NOMO-1 treated with DMSO at 0.1 percent for 48 hours (cell line): ENCODE measurements around the gene SMIM1.

ENCODE experiments used
- DNase-seq: peaks from one replicate; lab custom pipeline; 2025; ENCODE audit not compliant: unreplicated experiment; lab: John Stamatoyannopoulos, UW

SMIM1 gene, protein sequence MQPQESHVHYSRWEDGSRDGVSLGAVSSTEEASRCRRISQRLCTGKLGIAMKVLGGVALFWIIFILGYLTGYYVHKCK

DNA sequence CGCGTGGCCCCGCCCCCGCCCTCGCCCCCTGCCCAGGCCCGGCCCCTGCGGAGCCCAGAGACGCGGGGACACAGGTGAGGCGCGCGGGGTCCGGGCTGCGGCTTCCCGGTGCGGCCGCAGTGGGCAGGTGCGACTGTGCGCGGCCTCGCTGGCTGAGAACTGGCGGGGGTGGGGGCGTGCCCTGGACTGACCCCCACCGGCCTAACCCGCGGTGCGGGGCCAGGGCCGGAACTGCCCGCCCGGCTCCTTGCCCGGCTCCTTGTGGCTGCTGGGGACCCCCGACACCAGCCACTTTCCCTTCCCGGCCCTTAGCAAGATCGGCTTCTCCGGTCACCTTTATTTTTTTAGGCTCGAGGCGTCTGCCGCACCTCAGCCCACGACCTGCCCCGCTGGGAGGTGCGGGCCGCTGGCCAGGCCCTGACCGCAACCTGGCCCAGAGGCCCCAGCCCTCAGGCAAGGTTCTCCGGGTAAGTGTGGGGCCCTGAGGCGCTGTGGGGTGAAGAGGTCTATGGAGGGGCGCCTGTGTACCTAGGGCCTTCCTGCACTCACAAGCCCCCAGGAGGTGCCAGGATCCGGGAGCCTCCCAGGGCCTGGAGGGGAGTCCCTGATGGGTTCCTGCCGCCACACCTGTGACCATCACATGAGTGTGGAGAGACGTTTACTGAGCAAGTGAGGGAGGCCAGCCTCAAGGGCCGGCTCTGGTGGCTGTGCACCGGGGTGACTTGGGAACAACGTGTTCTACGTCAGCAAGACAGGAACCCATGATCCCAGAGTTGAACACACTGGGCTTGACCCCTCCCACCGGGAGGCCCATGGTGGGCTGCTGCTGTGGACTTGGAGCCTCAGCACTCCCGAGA, at the start of gene SMIM1:
Gene SMIM1, plus strand, starts transcription at position 35 of the 857 bp plus-strand sequence. CDS start 2,625 bp downstream, outside the sequence.
- DNase-seq, result no peak

DNA sequence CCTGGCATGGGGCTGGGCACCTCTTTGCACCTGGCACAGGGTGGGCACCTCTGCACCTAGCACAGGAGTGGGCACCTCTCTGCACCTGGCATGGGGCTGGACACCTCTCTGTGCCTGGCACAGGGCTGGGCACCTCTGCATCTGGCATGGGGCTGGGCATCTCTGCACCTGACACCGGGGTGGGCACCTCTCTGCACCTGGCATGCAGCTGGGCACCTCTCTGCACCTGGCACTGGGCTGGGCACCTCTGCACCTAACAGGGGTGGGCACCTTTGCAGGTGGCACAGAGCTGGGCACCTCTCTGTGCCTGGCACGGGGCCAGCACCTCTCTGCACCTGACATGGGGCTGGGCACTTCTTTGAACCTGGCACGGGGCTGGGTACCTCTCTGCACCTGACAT, 49.7 kb upstream of the SMIM1 start:
- DNase-seq, result no peak

DNA sequence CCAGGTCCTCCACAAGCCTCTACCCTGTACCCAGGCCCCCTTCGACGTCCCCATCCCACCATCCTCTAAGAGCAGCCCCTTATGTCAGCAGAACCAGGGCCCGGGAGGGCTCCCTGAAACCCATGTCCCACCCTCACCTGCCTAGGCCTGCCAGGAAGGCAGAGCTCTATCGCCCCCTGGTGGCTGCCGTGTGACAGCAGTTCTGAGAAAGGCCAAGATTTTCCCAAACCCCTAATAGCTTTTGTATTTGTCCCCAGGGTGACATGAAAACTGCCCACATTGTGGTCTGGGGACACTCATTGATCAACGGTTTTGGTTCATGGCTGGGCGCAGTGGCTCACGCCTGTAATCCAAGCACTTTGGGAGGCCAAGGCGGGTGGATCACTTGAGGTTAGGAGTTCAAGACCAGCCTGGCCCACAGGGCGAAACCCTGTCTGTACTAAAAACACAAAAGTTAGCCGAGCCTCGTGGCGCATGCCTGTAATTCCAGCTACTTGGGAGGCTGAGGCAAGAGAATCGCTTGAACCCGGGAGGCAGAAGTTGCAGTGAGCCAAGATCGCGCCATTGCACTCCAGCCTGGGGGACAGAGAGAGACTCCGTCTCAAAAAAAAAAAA, 48.0 kb upstream of the SMIM1 start:
- DNase-seq, result peak; percentile 48

DNA sequence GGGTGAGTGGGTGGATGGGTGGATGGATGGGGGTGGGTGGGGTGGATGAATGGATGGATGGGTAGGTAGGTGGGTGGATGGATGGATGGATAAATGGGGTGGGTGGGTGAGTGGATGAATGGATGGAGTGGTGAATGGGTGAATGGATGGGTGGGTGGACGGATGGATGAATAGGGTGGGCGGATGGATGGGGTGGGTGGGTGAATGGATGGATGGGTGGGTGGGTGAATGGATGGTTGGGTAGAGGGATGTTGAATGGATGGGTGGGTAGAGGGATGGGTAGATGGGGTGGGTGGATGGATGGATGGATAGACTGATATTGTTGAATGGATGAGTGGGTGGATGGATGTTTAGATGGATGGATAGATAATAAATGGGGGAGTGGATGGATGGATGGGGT, 47.2 kb upstream of the SMIM1 start:
- DNase-seq, result no peak

DNA sequence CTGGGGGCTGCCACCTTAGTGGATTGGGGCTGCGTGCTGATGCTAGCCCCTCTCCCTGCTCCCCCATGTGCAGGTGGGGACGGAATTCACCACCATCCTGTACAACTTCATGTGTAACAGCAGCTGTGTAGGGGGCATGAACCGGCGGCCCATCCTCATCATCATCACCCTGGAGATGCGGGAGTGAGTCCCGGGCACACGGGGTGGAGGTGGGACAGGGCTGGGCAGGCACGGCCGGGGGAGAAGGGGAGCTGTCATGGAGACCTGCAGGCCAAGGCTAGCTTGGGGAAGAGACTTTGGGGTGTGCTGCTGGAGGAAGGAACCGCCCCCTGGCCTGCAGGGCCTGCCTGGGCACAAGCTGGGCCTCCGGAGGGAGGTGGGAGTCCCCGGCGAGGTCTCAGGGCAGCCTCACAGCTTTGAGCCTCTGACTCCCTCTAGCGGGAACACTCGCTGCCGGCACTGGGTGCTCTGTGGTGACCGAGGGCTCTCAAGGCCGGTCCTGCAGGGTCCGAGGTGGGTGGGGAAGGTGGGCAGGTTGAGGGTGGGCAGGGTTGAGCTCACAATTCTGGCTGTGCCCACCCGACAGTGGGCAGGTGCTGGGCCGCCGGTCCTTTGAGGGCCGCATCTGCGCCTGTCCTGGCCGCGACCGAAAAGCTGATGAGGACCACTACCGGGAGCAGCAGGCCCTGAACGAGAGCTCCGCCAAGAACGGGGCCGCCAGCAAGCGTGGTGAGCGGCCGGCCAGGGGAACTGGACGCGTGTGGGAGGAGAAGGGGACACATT, 45.3 kb upstream of the SMIM1 start:
- DNase-seq, result no peak

DNA sequence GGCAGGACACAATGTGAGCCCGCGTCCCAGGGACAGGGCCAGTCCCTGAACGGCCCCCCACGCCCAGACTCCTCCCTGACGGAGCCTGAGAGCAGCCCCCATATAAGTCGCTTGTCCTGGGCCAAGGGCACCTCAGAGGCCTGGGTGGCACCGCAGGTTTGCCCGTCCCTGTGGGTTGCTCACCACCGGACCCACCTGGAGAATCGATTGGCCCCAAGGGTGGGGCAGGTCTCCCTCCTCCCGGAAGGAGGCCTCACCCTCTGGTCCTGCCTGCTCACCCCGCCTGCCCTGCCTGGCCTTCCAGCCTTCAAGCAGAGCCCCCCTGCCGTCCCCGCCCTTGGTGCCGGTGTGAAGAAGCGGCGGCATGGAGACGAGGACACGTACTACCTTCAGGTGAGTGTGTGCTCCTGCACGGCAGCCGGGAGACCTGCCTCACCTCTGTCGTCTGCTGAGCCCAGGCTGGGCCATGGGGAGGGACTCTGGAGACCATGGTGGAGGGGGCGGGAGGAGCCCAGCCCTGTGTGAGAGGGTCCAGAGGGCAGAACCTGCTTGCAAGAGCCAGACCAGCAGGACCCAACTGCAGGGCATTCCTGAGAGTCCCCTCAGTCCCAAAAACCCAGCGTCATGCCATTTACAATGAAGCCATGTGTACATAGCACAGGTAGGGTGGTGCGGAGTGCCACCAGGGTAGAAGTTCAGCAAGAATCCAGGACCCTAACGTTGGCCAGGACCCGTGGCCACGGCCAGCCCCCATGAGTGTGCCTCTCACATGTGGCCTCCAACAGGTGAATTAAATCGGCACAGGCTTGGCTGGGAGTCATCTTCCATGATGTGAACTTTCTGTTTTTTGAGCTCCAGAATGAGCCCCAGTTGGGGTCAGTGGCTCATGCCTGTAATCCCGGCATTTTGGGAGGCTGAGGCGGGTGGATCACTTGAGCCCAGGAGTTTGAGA, 44.4 kb upstream of the SMIM1 start:
- no peak for DNase-seq

DNA sequence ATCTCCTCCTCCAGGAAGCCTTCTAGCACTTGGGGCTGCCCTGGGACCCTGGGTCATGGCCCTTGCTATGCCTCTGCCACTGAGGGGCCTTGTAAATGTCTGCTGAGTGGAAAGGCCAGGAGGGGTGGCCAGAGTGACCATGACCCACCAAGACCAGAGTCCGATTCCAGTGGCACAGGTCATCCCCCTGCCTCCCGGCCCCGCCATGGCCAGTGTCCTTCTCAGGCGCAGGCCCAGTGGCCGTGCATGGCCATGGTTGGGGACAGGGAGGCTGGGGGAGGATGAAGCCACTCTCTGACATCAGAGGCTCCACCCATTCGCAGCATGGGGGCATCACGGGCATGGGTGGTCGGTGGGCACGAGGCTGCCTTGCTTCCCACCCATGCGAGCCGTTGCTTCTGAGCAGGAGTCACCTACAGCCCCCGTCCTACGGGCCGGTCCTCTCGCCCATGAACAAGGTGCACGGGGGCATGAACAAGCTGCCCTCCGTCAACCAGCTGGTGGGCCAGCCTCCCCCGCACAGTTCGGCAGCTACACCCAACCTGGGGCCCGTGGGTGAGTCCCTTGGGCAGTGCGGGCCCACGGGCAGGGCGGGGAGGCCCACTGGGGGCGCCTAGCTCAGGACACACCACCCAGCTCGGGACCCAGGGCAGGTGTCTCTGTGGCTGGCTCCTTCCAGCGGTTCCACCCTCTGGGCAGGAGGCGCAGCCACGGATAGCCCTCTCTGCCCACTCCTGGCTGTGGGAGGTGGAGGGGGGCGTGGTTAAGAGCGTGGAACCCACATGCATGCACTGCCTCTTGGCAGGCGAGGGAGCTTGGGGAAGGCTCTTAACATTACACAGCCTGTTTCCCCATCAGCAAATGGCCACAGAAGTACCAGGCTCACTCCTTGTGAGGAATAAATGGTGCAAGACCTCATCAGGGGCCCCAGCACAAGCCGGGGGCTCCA, 42.7 kb upstream of the SMIM1 start:
- no peak for DNase-seq

DNA sequence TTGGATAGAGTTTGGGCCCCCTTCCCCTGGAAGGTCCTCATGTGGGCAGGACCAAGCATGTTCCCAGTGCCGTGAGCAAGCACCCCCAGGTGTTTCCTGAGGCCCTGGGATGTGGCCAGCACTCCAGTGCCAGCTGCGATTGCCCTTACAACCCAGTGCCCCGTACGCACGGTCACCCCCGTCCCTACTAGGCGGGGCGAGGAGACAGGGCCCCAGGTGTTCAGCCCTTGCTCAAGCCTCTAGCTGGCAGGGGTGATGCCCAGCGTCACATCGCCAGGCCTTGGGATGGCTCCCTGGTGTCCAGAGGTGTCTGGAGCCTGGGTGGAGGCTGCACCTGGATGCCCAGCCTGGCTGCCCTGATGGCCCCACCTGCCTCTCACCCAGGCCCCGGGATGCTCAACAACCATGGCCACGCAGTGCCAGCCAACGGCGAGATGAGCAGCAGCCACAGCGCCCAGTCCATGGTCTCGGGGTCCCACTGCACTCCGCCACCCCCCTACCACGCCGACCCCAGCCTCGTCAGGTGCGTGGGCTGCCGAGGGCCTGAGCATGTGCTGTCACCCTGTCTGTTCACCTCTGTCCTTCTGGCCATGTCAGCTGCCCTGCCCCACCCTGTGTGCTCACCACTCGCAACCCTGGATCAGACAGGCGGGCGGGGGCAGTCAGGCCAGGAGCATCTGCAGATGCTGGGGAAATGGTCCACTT, 41.9 kb upstream of the SMIM1 start:
- DNase-seq, result no peak

DNA sequence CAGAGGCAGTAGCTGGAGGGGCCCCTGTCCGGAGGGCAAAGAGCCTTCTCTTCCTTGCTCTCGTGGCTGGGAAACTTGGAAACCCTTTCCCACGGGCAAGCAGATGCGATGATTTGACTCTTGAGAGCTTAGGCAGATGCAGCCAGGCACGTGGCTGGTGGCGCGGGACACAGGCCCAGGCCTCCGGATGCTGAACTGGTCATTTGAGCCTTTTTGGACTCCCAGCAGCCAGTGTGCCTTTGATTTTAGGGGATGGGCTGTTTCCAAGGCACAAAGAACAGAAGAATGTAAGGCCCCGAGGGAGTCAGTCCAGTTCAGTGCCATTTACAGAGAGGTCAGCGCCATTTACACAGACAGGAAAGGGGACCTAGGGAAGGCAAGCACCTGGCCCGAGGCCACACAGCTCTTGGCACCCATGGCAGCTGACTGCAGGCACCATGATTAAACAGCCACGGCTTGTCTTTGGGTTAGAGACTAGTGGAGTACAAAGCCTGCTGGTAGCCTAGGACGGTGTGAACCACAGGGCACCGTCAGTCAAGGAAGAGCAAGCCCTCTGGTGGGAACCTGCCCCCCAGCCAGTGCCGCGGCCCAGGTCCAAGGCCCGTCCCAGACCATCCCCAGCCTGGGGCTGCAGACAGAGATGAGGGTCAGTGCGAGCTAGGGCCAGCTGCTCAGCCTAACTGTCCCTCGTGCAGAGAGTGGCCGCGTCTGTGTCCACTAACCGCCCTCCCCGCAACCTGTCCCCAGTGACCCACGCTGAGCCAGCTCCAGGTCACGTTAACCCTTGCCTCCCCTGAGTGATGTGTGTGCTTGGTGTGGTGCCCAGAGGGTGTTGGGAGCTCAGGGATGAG, 40.7 kb upstream of the SMIM1 start:
- DNase-seq, result no peak

DNA sequence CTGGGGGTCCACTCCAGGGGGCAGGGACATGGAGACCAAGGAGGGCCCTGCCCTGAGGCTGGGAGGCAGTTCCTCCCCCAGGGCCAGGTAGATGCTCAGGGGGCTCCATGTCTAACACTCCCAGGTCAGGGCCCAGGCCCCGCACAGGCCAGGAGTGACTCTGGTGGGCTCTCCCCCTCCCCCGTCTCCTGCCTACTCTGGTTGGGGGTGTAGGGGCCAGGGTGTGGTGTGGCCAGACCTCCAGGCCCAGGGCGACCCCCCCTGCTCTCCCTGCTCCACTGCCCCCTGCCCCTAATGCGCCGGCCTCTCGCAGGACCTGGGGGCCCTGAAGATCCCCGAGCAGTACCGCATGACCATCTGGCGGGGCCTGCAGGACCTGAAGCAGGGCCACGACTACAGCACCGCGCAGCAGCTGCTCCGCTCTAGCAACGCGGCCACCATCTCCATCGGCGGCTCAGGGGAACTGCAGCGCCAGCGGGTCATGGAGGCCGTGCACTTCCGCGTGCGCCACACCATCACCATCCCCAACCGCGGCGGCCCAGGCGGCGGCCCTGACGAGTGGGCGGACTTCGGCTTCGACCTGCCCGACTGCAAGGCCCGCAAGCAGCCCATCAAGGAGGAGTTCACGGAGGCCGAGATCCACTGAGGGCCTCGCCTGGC, 40.0 kb upstream of the SMIM1 start:
- DNase-seq, result no peak

DNA sequence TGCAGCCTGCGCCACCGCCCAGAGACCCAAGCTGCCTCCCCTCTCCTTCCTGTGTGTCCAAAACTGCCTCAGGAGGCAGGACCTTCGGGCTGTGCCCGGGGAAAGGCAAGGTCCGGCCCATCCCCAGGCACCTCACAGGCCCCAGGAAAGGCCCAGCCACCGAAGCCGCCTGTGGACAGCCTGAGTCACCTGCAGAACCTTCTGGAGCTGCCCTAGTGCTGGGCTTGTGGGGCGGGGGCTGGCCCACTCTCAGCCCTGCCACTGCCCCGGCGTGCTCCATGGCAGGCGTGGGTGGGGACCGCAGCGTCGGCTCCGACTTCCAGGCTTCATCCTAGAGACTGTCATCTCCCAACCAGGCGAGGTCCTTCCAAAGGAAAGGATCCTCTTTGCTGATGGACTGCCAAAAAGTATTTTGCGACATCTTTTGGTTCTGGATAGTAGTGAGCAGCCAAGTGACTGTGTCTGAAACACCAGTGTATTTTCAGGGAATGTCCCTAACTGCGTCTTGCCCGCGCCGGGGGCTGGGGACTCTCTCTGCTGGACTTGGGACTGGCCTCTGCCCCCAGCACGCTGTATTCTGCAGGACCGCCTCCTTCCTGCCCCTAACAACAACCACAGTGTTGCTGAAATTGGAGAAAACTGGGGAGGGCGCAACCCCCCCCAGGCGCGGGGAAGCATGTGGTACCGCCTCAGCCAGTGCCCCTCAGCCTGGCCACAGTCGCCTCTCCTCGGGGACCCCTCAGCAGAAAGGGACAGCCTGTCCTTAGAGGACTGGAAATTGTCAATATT, 39.3 kb upstream of the SMIM1 start:
- DNase-seq, result no peak

DNA sequence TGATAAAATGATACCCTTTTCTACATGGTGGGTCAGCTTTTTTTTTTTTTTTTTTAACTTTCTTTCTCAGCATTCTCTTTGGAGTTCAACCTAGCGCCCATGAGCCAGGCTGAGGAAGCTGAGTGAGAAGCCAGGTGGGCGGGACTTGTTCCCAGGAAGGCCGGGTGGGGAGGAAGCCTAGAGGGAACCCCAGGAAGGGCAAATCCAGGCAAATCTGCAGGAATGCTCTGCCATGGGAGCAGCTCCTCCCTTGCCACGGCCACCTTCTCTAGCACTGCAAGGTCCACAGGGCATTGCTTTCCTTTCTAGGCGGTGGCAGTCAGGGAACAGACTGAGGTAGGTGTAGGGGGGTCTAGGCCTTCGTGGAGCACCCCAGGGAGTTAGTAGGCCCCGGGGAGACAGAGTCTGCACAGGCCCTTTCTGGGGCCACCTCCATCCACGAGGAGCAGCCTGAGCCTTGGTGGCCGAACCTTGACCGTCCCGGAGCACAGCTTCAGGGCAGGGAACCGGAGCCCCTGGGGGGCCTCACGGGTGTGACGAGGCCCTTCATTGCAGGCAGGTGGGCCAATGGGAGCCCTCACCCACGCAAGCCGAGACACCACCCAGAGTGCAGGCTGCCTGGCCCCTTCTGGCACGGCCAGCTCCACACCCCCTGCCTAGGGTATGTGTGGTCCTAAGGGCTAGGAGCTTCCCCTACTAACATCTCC, 38.5 kb upstream of the SMIM1 start:
- DNase-seq, result no peak

DNA sequence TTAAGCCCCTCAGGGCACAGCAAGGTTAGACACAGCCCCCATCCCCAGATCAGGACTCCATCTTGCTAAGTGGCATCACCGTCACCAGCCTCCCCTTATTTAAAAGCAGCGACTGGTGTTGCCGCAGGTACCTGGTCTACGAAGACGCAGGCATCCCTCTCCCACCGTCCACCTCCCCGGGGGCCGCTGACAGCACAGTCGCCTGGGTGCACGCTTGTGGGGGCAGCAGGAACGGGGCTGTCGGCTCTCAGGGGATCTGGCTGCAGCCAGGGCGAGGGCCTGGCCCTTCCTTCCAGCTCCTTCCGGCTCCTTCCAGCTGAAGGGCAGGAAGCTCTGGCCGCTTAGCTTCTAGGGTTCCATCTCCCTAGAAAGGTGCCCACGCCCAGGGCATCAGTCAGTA, 37.9 kb upstream of the SMIM1 start:
- DNase-seq, result no peak

DNA sequence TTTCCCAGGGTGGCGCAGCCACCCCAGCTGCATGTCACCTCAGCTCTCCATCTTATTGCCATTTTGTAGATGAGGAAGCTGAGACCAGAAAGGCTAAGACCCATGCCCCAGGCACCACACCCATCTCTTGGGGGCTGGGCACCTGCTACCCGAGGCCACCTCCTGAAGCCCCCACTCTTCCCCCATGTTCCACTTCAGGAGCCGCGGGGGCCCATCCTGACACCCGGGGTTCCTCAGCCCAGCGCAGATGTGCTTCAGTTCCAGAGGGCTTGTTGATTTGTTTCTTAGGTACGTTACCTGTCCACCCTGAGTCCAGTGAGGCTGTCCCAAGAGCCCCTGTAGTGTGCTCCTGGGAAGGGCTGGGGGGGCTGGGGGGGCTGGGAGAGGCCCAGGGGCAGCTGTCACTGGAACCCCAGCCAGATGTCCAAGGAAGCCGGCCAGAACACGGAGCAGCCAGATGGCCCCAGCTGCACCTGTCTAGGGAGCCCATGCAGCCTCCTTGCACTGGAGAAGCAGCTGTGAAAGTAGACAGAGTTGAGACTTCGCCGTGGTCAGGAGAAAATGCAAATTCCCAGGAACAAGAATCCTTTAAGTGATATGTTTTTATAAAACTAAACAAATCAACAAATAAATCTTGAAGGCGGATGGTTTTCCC, 37.4 kb upstream of the SMIM1 start:
- DNase-seq, result no peak

DNA sequence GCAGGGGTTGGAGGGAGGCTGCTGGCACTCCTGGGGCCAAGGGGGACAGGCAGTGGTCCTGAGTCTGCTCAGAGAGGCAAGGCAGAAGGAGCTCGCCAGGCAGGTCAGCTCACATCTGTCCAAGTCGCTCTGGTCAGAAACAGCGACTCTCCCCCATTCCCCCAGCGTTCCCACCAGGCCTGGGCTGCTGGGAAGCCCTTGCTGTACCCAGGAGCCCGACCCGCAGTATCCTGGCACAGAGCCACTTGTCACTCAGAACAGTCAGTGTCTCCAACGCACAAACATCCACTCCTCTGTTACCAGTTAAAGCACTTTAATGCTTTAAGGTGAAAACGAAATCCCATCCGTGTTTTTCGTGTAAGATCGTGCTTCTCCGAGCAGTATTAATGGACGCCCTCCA, 36.9 kb upstream of the SMIM1 start:
- DNase-seq, result no peak
